ENCODE measurements around the gene CAMLG.
"Not testable (repeated sequence)": the region's sequence is repeated elsewhere in the genome, so short reads cannot be mapped to it uniquely, and the experiment has no call there.

Gene CAMLG

GRCh38 chr5:134738133-134738962 lies at the start of gene CAMLG:
CAMLG (plus strand) TSS chr5:134738548; CDS start chr5:134738621, 73 bp downstream.
- peak; percentile 92 to 93 for DNase-seq

- DNase-seq: not testable (repeated sequence)
These were observed 48.2 kb upstream of the CAMLG start for GRCh38 chr5:134690144-134690543.

GRCh38 chr5:134692722-134693121 lies 45.6 kb upstream of the CAMLG start:
- DNase-seq: no peak

- DNase-seq: no peak
These were observed 30.0 kb upstream of the CAMLG start for GRCh38 chr5:134708301-134708700.

DNA sequence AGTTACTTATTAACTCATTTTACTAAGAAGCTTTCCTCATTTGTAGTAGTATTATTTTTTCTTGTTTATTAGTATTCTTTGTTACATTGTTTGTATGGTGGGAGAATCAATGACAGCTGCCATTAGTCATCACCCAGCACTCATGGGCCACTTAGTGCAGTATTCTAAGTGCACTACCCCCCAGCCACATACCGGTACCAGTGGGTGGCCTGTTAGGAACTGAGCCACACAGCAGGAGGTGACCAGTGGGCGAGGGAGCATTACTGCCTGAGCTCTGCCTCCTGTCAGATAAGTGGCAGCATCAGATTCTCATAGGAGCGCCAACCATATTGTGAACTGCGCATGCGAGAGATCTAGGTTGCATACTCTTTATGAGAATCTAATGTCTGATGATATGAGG lies 24.2 kb upstream of the CAMLG start:
- DNase-seq: no peak

GRCh38 chr5:134714541-134714940 lies 23.8 kb upstream of the CAMLG start:
- no peak for DNase-seq

- DNase-seq: not testable (repeated sequence)
These were observed 22.9 kb upstream of the CAMLG start for GRCh38 chr5:134715466-134715865.

- no peak for DNase-seq
These were observed 13.5 kb upstream of the CAMLG start for GRCh38 chr5:134724872-134725271.

DNA sequence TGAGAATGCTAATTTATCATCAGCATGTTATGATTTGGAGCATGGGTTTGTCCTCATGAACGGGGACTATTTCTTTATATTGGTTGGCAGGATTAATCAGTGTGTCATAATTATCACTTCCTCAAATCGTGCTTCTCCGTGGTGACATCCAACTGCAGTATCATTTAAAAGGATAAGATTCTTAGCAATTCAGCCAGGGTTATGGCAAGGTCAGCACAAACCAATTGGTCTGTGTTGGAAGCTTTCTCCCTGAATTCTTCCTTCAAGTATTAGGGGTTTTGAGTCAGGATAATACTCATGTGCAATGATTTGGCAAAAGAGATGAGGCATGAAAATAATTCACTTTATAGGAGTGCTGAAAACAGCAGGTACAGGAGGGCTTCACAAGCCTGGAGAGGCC lies 5.5 kb upstream of the CAMLG start:
- no peak for DNase-seq

DNA sequence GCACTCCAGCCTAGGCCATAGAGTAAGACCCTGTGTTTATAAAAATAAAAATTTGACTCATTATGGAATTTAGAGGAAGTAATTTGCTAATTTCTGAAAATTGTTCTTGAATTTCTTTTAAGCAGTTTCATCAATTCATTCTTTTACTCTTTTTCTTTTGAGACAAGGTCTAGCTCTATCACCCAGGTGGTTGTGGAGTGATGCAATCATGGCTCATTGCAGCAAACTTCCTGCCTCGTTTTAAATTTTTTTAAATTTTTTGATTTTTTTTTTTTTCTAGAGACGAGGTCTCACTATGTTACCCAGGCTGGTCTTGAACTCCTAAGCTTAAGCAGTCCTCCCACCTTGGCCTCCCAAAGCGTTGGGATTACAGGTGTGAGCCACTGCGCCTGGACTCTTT lies 3.1 kb upstream of the CAMLG start:
- peak in 1 of 2 experiments; percentile 7 for DNase-seq

DNA sequence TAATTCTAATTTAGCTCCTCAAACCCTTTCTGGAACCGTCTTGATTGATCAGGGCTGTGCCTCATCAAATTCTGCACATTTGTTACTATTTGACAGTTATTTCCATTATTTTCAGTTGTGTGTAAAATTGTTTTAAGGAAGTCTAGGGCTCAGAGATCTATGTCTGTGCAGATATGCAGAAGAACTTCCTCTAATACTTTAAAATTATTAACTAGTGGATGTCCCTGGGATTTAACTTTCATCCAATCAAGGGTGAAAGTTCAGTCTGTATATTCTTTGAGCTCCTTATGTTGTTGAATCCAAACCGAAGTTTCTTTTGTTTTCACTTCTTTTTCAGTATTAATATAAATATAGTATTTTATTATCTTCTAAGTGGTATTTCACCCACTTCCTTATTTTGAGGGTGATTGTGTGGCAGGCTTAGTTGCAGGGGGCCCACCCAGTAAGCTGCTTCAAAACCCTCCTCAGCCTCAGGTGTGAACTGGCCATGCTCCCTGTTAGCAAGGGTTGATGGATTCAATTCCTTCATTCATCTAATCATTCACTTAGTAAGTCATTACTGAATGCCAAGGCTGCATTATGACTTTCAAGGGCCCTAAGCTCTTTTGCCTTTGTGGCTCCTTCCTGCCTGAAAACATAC lies 2.1 kb upstream of the CAMLG start:
- DNase-seq: peak; percentile 61 to 75

DNA sequence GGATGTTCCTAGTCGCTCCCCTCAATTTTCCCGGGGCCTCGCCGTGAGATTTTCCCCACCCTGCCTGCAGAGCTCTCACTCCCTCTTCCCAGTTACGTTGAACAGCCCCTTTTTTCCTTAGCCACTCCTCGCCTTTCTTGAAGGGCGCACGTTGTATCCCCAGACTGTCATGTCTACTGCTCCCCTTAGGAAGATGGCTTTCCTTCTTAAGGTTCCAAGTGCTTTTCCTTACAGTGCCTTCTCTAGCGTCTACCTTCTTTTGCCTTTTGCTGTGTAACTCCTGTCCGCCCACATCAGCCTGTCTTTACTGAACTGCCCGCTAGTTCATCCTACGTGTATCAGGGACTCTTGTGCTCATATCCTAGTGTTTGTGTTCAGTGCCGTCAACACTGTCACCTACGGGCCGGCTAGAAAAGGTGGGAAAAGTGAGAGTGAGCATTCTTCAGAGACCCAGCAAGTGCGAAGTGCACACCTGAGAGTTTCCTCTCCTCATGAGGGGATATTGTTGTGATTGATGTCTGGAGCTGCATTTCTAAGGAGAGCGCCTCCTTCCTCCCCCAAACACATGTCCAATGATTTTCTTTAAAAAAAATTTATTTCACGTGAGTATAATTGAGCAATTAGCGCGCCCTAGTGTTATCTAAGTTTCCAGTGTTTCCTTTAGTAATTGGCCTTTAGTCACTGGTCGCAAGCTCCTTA lies 764 bp downstream of the CAMLG start:
- DNase-seq: peak; percentile 62 to 75

DNA sequence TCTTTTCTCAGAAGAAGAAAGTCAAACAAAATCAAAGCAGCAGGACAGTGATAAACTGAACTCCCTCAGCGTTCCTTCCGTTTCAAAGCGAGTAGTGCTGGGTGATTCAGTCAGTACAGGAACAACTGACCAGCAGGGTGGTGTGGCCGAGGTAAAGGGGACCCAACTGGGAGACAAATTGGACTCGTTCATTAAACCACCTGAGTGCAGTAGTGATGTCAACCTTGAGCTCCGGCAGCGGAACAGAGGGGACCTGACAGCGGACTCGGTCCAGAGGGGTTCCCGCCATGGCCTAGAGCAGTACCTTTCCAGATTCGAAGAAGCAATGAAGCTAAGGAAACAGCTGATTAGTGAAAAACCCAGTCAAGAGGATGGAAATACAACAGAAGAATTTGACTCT lies 2.7 kb downstream of the CAMLG start:
- no peak for DNase-seq

GRCh38 chr5:134742134-134742533 lies 3.8 kb downstream of the CAMLG start:
- no peak for DNase-seq

GRCh38 chr5:134749415-134749814 lies 11.1 kb downstream of the CAMLG start:
- DNase-seq: no peak

DNA sequence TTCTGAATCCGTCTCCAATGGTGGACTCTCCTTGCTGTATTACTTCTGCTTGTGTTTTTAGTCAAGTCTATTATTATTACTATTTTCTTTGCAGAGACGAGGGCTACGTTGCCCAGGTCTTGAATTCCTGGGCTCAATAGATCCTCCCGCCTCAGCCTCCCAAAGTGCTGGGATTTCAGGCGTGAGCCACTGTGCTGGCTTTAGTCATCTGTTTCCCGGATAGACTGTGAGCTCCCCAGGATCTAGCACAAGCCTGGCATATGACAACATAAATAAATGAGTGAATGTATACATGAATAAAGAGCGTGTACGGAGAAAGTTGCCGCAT lies 19.8 kb downstream of the CAMLG start:
- DNase-seq: no peak

GRCh38 chr5:134758504-134759341 lies 20.4 kb downstream of the CAMLG start, which contains the start of gene DDX46:
DDX46 (plus strand) TSS chr5:134758779; CDS start chr5:134758939, 160 bp downstream.
- DNase-seq: peak; percentile 85 to 90

- not testable (repeated sequence) for DNase-seq
These were observed 29.4 kb downstream of the CAMLG start for GRCh38 chr5:134767528-134768291.

DNA sequence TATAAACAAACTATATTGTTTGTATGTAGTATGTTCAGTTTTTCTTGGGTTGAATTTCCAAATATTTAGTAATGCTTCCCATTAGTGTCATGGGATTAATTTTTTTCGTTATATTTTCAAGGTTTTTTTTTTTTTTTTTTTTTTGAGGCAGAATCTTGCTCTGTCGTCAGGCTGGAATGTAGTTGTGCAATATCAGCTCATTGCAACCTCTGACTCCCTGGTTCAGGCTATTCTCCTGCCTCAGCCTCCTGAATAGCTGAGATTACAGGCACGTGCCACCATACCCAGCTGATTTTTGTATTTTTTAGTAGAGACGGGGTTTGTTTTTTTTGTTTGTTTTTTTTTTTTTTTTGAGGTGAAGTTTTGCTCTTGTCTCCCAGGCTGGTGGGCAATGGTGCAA lies 30.9 kb downstream of the CAMLG start:
- no peak for DNase-seq

- DNase-seq: no peak
These were observed 34.2 kb downstream of the CAMLG start for GRCh38 chr5:134772461-134773125.

GRCh38 chr5:134777366-134777765 lies 39.0 kb downstream of the CAMLG start:
- DNase-seq: no peak

Measured in AML-193 (cell line).